Measurements from ENCODE around the gene DLGAP1.

Gene DLGAP1

GRCh38 chr18:3967359-3968180 lies 487.5 kb downstream of the DLGAP1 start:
- no peak for TF ChIP-seq REST (IDR thresholded peaks at IDR 0.05; ENCODE audit: low read depth)
- no peak for TF ChIP-seq FOXM1 (IDR thresholded peaks at IDR 0.05; ENCODE audit: borderline replicate concordance, low read depth)
- TF ChIP-seq CREB1 (IDR thresholded peaks at IDR 0.05; ENCODE audit: low read depth), result no peak
- TF ChIP-seq MAX (IDR thresholded peaks at IDR 0.05), result no peak
- TF ChIP-seq TCF12 (IDR thresholded peaks at IDR 0.05; ENCODE audit: low read depth), result no peak

GRCh38 chr18:3966642-3967358 lies 488.3 kb downstream of the DLGAP1 start:
- TF ChIP-seq FOXM1 (IDR thresholded peaks at IDR 0.05; ENCODE audit: borderline replicate concordance, low read depth) (no peak), EGR1 (IDR thresholded peaks at IDR 0.05) (no peak), CEBPB (IDR thresholded peaks at IDR 0.05) (no peak), CREB1 (IDR thresholded peaks at IDR 0.05; ENCODE audit: low read depth) (no peak), NFIC (IDR thresholded peaks at IDR 0.05) (no peak), EP300 (IDR thresholded peaks at IDR 0.05; ENCODE audit: borderline replicate concordance) (no peak), USF1 (IDR thresholded peaks at IDR 0.05) (no peak), RAD21 (IDR thresholded peaks at IDR 0.05; ENCODE audit: low read depth) (no peak), TAF1 (IDR thresholded peaks at IDR 0.05; ENCODE audit: low read depth) (no peak), REST (IDR thresholded peaks at IDR 0.05; ENCODE audit: low read depth) (no peak), ZBTB7A (IDR thresholded peaks at IDR 0.05; ENCODE audit: low read depth) (no peak), TEAD4 (IDR thresholded peaks at IDR 0.05) (no peak), MAX (IDR thresholded peaks at IDR 0.05) (no peak)

GRCh38 chr18:3966246-3966641 lies 488.9 kb downstream of the DLGAP1 start:
- TF ChIP-seq YY1 (IDR thresholded peaks at IDR 0.05; ENCODE audit: low read depth) (no peak), EGR1 (IDR thresholded peaks at IDR 0.05) (no peak), MAX (IDR thresholded peaks at IDR 0.05) (no peak), TEAD4 (IDR thresholded peaks at IDR 0.05) (no peak), REST (IDR thresholded peaks at IDR 0.05; ENCODE audit: low read depth) (no peak), NFIC (IDR thresholded peaks at IDR 0.05) (no peak), TCF12 (IDR thresholded peaks at IDR 0.05; ENCODE audit: low read depth) (no peak), USF1 (IDR thresholded peaks at IDR 0.05) (no peak), RAD21 (IDR thresholded peaks at IDR 0.05; ENCODE audit: low read depth) (no peak), CREB1 (IDR thresholded peaks at IDR 0.05; ENCODE audit: low read depth) (no peak), ZBTB7A (IDR thresholded peaks at IDR 0.05; ENCODE audit: low read depth) (no peak), CEBPB (IDR thresholded peaks at IDR 0.05) (no peak), FOXM1 (IDR thresholded peaks at IDR 0.05; ENCODE audit: borderline replicate concordance, low read depth) (no peak)

GRCh38 chr18:3960977-3961376 lies 494.1 kb downstream of the DLGAP1 start:
- TF ChIP-seq NFIC (IDR thresholded peaks at IDR 0.05) (no peak), TCF12 (IDR thresholded peaks at IDR 0.05; ENCODE audit: low read depth) (no peak), TAF1 (IDR thresholded peaks at IDR 0.05; ENCODE audit: low read depth) (no peak), CREB1 (IDR thresholded peaks at IDR 0.05; ENCODE audit: low read depth) (no peak), REST (IDR thresholded peaks at IDR 0.05; ENCODE audit: low read depth) (no peak), YY1 (IDR thresholded peaks at IDR 0.05; ENCODE audit: low read depth) (no peak), USF1 (IDR thresholded peaks at IDR 0.05) (no peak), EGR1 (IDR thresholded peaks at IDR 0.05) (no peak), RAD21 (IDR thresholded peaks at IDR 0.05; ENCODE audit: low read depth) (no peak), EP300 (IDR thresholded peaks at IDR 0.05; ENCODE audit: borderline replicate concordance) (no peak), CEBPB (IDR thresholded peaks at IDR 0.05) (no peak), TEAD4 (IDR thresholded peaks at IDR 0.05) (no peak), MAX (IDR thresholded peaks at IDR 0.05) (no peak), FOXM1 (IDR thresholded peaks at IDR 0.05; ENCODE audit: borderline replicate concordance, low read depth) (no peak), ZBTB7A (IDR thresholded peaks at IDR 0.05; ENCODE audit: low read depth) (no peak)

Measured in Ishikawa (cell line).